ENCODE data around the gene CDHR5. TPM values are rescaled to one million over a fixed set of nuclear protein-coding genes. Genes with fewer than 3 reads are reported as not detected.
A peak's percentile ranks its signal among the peaks of the same experiment; 100 is the strongest.

The CDHR5 gene
- total RNA-seq, 1 donor from 2014 or later = 0.92 TPM

- no peak for TF ChIP-seq CTCF (IDR thresholded peaks at IDR 0.05; ENCODE audit: insufficient read depth, low read length, poor library complexity, severe bottlenecking)
- Histone ChIP-seq H3K36me3 (ENCODE audit: control insufficient read depth, insufficient read depth, low read length) (peaks cover 3% of the 10 kb centered on the region), H3K27me3 (ENCODE audit: control insufficient read depth, insufficient read depth, low read length) (no peaks in the 10 kb centered on the region), H3K4me3 (ENCODE audit: low read depth, low read length) (no peak overlapping the region)
- no peak for DNase-seq (ENCODE audit: low read depth)
Observed at GRCh38 chr11:590997-591396, 33.8 kb downstream of the CDHR5 start.

- peaks cover 3% of the 10 kb centered on the region for H3K36me3 ChIP-seq (ENCODE audit: control insufficient read depth, insufficient read depth, low read length)
- H3K4me3 ChIP-seq (ENCODE audit: low read depth, low read length) = no peak overlapping the region
- no peak for TF ChIP-seq CTCF (IDR thresholded peaks at IDR 0.05; ENCODE audit: insufficient read depth, low read length, poor library complexity, severe bottlenecking)
- no peak for DNase-seq (ENCODE audit: low read depth)
- no peaks in the 10 kb centered on the region for H3K27me3 ChIP-seq (ENCODE audit: control insufficient read depth, insufficient read depth, low read length)
Observed at GRCh38 chr11:589798-590197, 35.0 kb downstream of the CDHR5 start.

- Histone ChIP-seq H3K27me3 (ENCODE audit: control insufficient read depth, insufficient read depth, low read length) (no peaks in the 10 kb centered on the region), H3K36me3 (ENCODE audit: control insufficient read depth, insufficient read depth, low read length) (peaks cover 3% of the 10 kb centered on the region), H3K4me3 (ENCODE audit: low read depth, low read length) (no peak overlapping the region)
- DNase-seq (ENCODE audit: low read depth) = peak; percentile 38
- TF ChIP-seq CTCF (IDR thresholded peaks at IDR 0.05; ENCODE audit: insufficient read depth, low read length, poor library complexity, severe bottlenecking) = no peak
Observed at GRCh38 chr11:587978-588380, 36.8 kb downstream of the CDHR5 start.

GRCh38 chr11:587546-587945 is 37.2 kb downstream of the CDHR5 start:
- no peaks in the 10 kb centered on the region for H3K27me3 ChIP-seq (ENCODE audit: control insufficient read depth, insufficient read depth, low read length)
- no peak for DNase-seq (ENCODE audit: low read depth)
- peaks cover 3% of the 10 kb centered on the region for H3K36me3 ChIP-seq (ENCODE audit: control insufficient read depth, insufficient read depth, low read length)
- TF ChIP-seq CTCF (IDR thresholded peaks at IDR 0.05; ENCODE audit: insufficient read depth, low read length, poor library complexity, severe bottlenecking) = no peak
- H3K4me3 ChIP-seq (ENCODE audit: low read depth, low read length) = no peak overlapping the region

GRCh38 chr11:586376-587316 is 38.1 kb downstream of the CDHR5 start:
- H3K36me3 ChIP-seq (ENCODE audit: control insufficient read depth, insufficient read depth, low read length) = peaks cover 3% of the 10 kb centered on the region
- H3K4me3 ChIP-seq (ENCODE audit: low read depth, low read length) = no peak overlapping the region
- no peak for DNase-seq (ENCODE audit: low read depth)
- TF ChIP-seq CTCF (IDR thresholded peaks at IDR 0.05; ENCODE audit: insufficient read depth, low read length, poor library complexity, severe bottlenecking) = no peak
- no peaks in the 10 kb centered on the region for H3K27me3 ChIP-seq (ENCODE audit: control insufficient read depth, insufficient read depth, low read length)

All from kidney epithelial cell (primary cell).